ENCODE measurements around the gene DCST2. TPM values are rescaled to one million over a fixed set of nuclear protein-coding genes. Genes with fewer than 3 reads are reported as not detected.

Gene DCST2
- total and polyA plus RNA-seq, 9 of the 15 experiments (the other 6 are each of a cell fraction or from before 2014, with no cell fraction given), result 0.09 to 0.49 (median 0.11) TPM; not detected in 3

DNA sequence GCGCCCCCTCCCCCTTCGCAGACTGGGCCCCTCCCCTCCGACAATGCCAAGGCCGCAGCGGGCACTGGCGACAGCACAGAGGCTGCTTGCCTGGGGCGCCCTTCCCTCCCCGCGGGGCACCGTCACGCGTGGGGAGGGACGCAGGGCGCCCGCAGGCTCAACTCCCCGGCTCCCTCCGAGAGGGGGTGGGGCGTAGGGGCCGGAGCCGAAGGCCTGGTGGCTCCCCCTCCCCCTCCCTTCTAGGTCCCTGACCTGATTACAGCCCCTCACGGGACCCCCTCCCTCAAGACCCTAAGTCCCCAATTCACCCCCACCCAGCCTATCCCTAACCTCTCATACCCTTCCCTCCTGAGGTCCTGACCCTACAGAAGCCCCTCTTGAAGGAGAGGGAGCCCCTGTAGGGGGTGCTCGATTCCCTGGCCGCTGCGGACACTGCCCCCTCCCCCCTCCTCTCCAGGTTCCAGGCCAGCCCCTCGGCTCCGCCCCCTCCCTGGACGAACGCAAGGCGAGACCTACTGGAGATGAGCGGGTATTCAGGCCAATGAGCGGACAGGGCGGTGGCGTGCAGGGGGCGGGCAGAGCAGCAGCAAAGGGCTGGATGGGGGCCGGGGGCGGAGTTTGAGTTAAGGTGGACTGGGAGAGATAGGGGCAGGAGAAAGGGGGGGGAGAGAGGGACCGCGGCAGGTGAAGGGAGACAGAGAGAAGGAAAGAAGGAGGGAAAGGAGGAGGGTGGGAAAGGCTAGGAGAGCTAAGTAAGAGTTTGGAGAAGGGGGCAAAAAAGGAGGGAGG is 31.7 kb downstream of the DCST2 start (continued):
- TF ChIP-seq, protein P1, sequence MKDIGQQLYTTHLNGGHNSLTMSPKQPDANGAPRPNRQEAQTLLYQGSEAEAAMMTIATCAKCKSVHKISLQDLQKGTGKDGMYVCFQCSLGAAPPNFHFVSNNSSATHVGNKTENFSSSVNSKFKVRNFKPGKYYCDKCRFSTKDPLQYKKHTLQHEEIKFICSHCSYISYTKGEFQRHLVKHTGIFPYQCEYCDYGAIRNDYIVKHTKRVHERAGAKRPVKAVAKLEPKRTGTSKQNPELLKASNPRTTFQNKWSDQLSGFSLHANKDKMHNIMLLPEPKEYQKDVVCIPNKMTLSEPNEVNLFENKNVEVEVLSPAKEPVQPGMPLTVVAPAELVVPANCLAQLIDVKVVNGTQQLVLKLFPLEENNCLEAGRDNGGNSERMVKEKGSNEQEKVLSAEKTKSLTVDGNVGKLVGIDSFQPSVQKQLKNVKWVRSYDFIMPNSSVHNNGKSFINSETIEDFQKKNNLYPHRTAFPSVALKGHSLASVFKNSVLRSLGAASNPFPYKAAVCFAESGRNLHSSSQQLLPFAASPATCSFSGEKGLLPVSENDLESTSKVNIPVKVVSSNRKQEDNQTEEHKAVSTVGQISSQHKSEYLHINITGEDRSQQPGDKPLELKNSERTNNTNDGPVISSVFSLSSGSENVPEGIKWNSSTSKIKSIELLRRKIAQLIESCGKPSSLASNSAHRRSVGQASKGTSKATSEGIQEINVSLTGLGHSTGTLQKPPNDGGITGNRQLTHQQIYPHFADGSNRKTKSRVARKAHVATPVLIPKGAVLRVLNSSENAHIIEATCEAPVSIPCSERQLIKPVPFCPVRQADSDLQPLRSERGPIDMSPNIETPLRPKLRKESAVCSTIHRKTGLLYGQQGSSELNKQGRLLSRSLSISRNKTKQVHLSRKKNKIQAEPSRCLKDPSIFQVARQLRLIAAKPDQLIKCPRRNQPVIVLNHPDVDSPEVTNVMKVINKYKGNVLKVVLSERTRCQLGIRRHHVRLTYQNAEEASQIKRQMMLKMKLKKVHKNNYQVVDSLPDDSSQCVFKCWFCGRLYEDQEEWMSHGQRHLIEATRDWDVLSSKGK (CRISPR knock-in tag; IDR thresholded peaks at IDR 0.05), result no peak
- TF ChIP-seq ETV5 (CRISPR knock-in tag; IDR thresholded peaks at IDR 0.05; ENCODE audit: low read depth) (no peak), MEF2D (tag; conservative IDR thresholded peaks at IDR 0.05; ENCODE audit: low read depth) (peak; percentile 9; the same call in 1 of the 2 replicates), MTF1 (CRISPR knock-in tag; IDR thresholded peaks at IDR 0.05; ENCODE audit: borderline replicate concordance) (no peak), ZFP1 (CRISPR knock-in tag; IDR thresholded peaks at IDR 0.05) (no peak), L3MBTL2 (IDR thresholded peaks at IDR 0.05) (no peak), TFAM (CRISPR knock-in tag; conservative IDR thresholded peaks at IDR 0.05) (no peak), CREM (IDR thresholded peaks at IDR 0.05; ENCODE audit: low read depth) (peak; percentile 86), TCFL5 (CRISPR knock-in tag; conservative IDR thresholded peaks at IDR 0.05) (no peak), PHTF2 (CRISPR knock-in tag; IDR thresholded peaks at IDR 0.05) (no peak), E2F4 (CRISPR knock-in tag; IDR thresholded peaks at IDR 0.05; ENCODE audit: low read depth) (no peak), ZNF316 (IDR thresholded peaks at IDR 0.05) (no peak), ELK1 (CRISPR knock-in tag; IDR thresholded peaks at IDR 0.05) (no peak)
- TF ChIP-seq, protein P2, sequence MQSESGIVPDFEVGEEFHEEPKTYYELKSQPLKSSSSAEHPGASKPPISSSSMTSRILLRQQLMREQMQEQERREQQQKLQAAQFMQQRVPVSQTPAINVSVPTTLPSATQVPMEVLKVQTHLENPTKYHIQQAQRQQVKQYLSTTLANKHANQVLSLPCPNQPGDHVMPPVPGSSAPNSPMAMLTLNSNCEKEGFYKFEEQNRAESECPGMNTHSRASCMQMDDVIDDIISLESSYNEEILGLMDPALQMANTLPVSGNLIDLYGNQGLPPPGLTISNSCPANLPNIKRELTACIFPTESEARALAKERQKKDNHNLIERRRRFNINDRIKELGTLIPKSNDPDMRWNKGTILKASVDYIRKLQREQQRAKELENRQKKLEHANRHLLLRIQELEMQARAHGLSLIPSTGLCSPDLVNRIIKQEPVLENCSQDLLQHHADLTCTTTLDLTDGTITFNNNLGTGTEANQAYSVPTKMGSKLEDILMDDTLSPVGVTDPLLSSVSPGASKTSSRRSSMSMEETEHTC (IDR thresholded peaks at IDR 0.05), result no peak
- TF ChIP-seq, protein P3, sequence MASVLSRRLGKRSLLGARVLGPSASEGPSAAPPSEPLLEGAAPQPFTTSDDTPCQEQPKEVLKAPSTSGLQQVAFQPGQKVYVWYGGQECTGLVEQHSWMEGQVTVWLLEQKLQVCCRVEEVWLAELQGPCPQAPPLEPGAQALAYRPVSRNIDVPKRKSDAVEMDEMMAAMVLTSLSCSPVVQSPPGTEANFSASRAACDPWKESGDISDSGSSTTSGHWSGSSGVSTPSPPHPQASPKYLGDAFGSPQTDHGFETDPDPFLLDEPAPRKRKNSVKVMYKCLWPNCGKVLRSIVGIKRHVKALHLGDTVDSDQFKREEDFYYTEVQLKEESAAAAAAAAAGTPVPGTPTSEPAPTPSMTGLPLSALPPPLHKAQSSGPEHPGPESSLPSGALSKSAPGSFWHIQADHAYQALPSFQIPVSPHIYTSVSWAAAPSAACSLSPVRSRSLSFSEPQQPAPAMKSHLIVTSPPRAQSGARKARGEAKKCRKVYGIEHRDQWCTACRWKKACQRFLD (CRISPR knock-in tag; IDR thresholded peaks at IDR 0.05), result no peak
- TF ChIP-seq, protein P4, sequence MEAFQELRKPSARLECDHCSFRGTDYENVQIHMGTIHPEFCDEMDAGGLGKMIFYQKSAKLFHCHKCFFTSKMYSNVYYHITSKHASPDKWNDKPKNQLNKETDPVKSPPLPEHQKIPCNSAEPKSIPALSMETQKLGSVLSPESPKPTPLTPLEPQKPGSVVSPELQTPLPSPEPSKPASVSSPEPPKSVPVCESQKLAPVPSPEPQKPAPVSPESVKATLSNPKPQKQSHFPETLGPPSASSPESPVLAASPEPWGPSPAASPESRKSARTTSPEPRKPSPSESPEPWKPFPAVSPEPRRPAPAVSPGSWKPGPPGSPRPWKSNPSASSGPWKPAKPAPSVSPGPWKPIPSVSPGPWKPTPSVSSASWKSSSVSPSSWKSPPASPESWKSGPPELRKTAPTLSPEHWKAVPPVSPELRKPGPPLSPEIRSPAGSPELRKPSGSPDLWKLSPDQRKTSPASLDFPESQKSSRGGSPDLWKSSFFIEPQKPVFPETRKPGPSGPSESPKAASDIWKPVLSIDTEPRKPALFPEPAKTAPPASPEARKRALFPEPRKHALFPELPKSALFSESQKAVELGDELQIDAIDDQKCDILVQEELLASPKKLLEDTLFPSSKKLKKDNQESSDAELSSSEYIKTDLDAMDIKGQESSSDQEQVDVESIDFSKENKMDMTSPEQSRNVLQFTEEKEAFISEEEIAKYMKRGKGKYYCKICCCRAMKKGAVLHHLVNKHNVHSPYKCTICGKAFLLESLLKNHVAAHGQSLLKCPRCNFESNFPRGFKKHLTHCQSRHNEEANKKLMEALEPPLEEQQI (IDR thresholded peaks at IDR 0.05), result no peak

Measured in K562 (cell line).